PC-9 (cell line): ENCODE measurements around the gene ATRNL1. TPM values are rescaled to one million over a fixed set of nuclear protein-coding genes. Genes with fewer than 3 reads are reported as not detected.

ENCODE experiments used
- BruUV-seq: library from RNA; stranded (reverse); fragments of 400-500 nt; replicated peaks from 2 replicates; lab custom pipeline; 2021; lab: Mats Ljungman, UMichigan
- CTCF ChIA-PET: fragments of 300-600 bp; sonication (Branson Sonifier 250); formaldehyde crosslinking; loops from one replicate; lab custom pipeline; 2022; ENCODE audit warnings: antibody characterized with exemption; lab: Charles Lee
- POLR2A ChIA-PET: fragments of 300-600 bp; sonication (Branson Sonifier 250); formaldehyde crosslinking; loops from one replicate; lab custom pipeline; 2022; ENCODE audit warnings: antibody characterized with exemption; ENCODE audit not compliant: unreplicated experiment; lab: Charles Lee
- DNase-seq, 2 experiments: peaks; one replicate each; pipeline versions ENCODE4 v3.0.0 to v3.0.0-alpha.2; 2015 to 2022; ENCODE audit warnings: mixed read lengths in 1 of 2
- H2AFZ ChIP-seq: fragments of 200-600 bp; sonication (generic); 2 replicates; pipeline ENCODE4 v1.8.1; 2017; ENCODE audit warnings: antibody characterized with exemption
- H3F3A ChIP-seq: fragments of 200-600 bp; sonication (generic); 2 replicates; pipeline ENCODE4 v1.8.1; 2017; ENCODE audit warnings: antibody characterized with exemption, mild to moderate bottlenecking, low read depth; ENCODE audit not compliant: insufficient read depth
- H3K27ac ChIP-seq: fragments of 200-600 bp; sonication (generic); 2 replicates; pipeline ENCODE4 v1.6.1; 2016; ENCODE audit warnings: mixed run types
- H3K27me3 ChIP-seq: fragments of 200-600 bp; sonication (generic); 2 replicates; pipeline ENCODE4 v1.6.1; 2016; ENCODE audit warnings: low read depth, mixed run types; ENCODE audit not compliant: insufficient read depth
- H3K36me3 ChIP-seq: fragments of 200-600 bp; sonication (generic); 2 replicates; pipeline ENCODE4 v1.6.1; 2016; ENCODE audit warnings: low read depth, mixed run types
- H3K4me1 ChIP-seq: fragments of 200-600 bp; sonication (generic); replicated peaks from 2 replicates; pipeline ENCODE4 v1.6.1; 2016; ENCODE audit warnings: mixed run types; ENCODE audit not compliant: insufficient read depth
- H3K4me2 ChIP-seq: fragments of 200-600 bp; sonication (generic); 2 replicates; pipeline ENCODE4 v1.6.1; 2017; ENCODE audit warnings: mixed run types
- H3K4me3 ChIP-seq: fragments of 200-600 bp; sonication (generic); 2 replicates; pipeline ENCODE4 v1.6.1; 2016; ENCODE audit warnings: mixed run types
- H3K79me2 ChIP-seq: fragments of 200-600 bp; sonication (generic); 2 replicates; pipeline ENCODE4 v1.6.1; 2017; ENCODE audit warnings: low read depth, mixed run types
- H3K9me2 ChIP-seq: fragments of 200-600 bp; sonication (generic); 2 replicates; pipeline ENCODE4 v1.8.1; 2017; ENCODE audit warnings: mild to moderate bottlenecking; ENCODE audit not compliant: insufficient read depth
- H3K9me3 ChIP-seq: fragments of 200-600 bp; sonication (generic); 2 replicates; pipeline ENCODE4 v1.8.1; 2016; ENCODE audit warnings: low read depth; ENCODE audit not compliant: insufficient read depth
- H4K20me1 ChIP-seq: fragments of 200-600 bp; sonication (generic); 2 replicates; pipeline ENCODE4 v1.8.1; 2017; ENCODE audit not compliant: insufficient read depth
- EZH2 ChIP-seq: fragments of 200-600 bp; sonication (generic); IDR thresholded peaks from 2 replicates; pipeline ENCODE4 v1.8.0; 2017; ENCODE audit warnings: antibody characterized with exemption, low read depth
- intact Hi-C: fragments of 100-400 bp; cut with micrococcal nuclease; formaldehyde crosslinking; loops from one replicate; pipeline ENCODE4 v1.10.0; 2022; ENCODE audit not compliant: unreplicated experiment
- total RNA-seq: library from RNA; stranded (reverse); gene quantifications from 2 replicates; pipeline ENCODE4 v1.2.3, GENCODE V29; 2021
- TF ChIP-seq, protein P1 (sequence below): fragments of 200-600 bp; sonication (generic); conservative IDR thresholded peaks from 2 replicates; pipeline ENCODE4 v1.6.1; 2017; ENCODE audit warnings: mixed run types, antibody characterized with exemption, mild to moderate bottlenecking, moderate library complexity

Gene ATRNL1
- total RNA-seq, 1 experiment from 2014 or later = not detected

DNA sequence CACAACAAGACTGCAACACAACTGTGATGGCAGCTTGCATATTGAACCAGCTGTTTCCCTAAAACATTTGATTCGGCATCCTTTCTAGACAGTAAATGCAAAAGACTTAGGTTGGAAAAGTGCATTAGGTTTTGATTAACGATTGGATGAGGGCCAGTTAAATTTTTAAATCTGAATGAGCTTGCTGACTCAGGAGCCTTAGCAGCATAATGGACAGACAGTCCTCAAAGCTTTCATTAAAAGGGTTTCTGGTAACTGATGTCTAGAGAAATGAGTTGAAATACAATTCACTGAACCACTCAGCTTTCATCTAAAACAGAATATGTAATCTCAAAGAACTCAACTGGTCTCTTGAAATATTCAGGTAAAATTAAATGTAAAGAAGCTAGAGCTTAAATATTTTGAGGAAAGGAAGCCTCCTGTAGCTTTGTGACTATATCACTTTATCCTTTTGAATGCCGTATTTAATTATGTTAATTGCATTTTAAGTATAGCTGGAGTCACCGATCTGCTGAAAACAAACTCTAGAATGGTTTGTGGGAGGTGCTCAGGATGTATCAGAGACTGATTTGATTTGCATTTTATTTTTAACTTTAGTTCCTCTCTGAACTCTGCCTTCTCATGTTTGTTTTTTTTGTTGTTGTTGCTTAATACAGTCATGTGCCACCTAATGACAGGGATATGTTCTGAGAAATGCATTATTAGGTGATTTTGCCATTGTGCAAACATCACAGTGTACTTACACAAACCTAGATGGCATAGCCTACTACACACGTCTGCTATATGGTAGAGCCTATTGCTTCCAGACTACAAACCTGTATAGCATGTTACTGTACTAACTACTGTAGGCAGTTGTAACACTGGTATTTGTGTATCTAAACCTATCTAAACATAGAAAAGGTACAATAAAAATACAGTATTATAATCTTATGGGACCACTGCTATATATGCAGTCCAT lies 29.2 kb upstream of the ATRNL1 start:
- TF ChIP-seq, protein P1, sequence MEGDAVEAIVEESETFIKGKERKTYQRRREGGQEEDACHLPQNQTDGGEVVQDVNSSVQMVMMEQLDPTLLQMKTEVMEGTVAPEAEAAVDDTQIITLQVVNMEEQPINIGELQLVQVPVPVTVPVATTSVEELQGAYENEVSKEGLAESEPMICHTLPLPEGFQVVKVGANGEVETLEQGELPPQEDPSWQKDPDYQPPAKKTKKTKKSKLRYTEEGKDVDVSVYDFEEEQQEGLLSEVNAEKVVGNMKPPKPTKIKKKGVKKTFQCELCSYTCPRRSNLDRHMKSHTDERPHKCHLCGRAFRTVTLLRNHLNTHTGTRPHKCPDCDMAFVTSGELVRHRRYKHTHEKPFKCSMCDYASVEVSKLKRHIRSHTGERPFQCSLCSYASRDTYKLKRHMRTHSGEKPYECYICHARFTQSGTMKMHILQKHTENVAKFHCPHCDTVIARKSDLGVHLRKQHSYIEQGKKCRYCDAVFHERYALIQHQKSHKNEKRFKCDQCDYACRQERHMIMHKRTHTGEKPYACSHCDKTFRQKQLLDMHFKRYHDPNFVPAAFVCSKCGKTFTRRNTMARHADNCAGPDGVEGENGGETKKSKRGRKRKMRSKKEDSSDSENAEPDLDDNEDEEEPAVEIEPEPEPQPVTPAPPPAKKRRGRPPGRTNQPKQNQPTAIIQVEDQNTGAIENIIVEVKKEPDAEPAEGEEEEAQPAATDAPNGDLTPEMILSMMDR = no peak
- TF ChIP-seq EZH2 = no peak
- 0 out of 2 replicates have a peak, but pooled peaks cover 6% of the 10 kb centered on the region for H3K9me3 ChIP-seq
- H3K4me1 ChIP-seq = no peaks in the 10 kb centered on the region
- H3F3A ChIP-seq = no peaks in the 10 kb centered on the region
- H4K20me1 ChIP-seq = no peaks in the 10 kb centered on the region
- BruUV-seq = no TSS peak
- H3K9me2 ChIP-seq = no peaks in the 10 kb centered on the region
- no peak overlapping the region for H3K4me2 ChIP-seq
- no peak for DNase-seq
- H3K27ac ChIP-seq = no peak overlapping the region
- no peak overlapping the region for H2AFZ ChIP-seq
- no peak overlapping the region for H3K4me3 ChIP-seq
- POLR2A ChIA-PET = no interaction called here
- H3K36me3 ChIP-seq = no peaks in the 10 kb centered on the region
- H3K27me3 ChIP-seq = peaks cover 44% of the 10 kb centered on the region
- CTCF ChIA-PET = no interaction called here
- intact Hi-C loops = no loop called here
- H3K79me2 ChIP-seq = no peaks in the 10 kb centered on the region

DNA sequence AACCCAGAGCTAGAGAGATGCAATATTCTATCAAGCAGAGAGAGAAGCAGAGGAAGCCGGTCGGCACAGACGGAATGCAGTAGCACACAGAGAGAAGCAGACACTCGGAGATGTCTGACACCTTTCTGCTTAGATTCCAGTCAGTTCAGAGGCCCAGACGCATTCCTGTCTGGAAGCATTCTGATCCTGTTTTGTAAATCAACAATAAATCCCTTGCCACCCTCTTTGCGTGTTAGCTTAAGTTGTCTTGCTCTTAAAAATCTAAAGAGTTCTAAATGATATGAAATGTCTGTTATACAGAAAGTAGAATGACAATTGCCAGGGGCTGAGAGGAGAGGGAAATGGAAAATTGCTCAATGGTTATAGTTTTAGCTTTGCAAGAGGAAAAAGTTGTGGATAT lies 27.4 kb upstream of the ATRNL1 start:
- no peak overlapping the region for H3K4me2 ChIP-seq
- no peaks in the 10 kb centered on the region for H4K20me1 ChIP-seq
- H3K4me1 ChIP-seq = no peaks in the 10 kb centered on the region
- ChIA-PET CTCF (no interaction called here), POLR2A (no interaction called here)
- 0 out of 2 replicates have a peak, but pooled peaks cover 6% of the 10 kb centered on the region for H3K9me3 ChIP-seq
- intact Hi-C loops = no loop called here
- no peaks in the 10 kb centered on the region for H3K9me2 ChIP-seq
- no peaks in the 10 kb centered on the region for H3K79me2 ChIP-seq
- no peaks in the 10 kb centered on the region for H3F3A ChIP-seq
- DNase-seq = no peak
- BruUV-seq = no TSS peak
- H2AFZ ChIP-seq = no peak overlapping the region
- TF ChIP-seq, protein P1 = no peak
- no peak for TF ChIP-seq EZH2
- peaks cover 38% of the 10 kb centered on the region for H3K27me3 ChIP-seq
- no peak overlapping the region for H3K4me3 ChIP-seq
- no peak overlapping the region for H3K27ac ChIP-seq
- no peaks in the 10 kb centered on the region for H3K36me3 ChIP-seq

DNA sequence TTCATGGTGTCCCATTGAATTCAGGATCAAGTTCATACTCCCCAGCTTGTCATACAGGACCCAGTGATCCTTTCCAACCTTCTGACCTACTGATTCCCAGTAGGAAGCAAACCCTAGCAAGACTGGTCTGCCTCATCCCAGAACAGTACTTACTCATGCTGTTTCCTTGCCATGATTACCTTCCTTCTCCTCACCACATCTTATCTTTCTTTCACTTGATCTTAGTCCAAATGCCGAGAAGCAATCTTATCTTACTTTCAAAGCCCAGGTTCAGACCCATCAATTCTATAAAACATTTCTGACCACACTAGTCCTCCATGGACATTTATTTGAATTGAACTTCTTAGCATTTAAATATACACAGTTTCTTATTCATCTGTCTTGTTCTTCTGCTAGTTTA lies 26.6 kb upstream of the ATRNL1 start:
- TF ChIP-seq EZH2 = no peak
- TF ChIP-seq, protein P1 = no peak
- Histone ChIP-seq H3K9me3 (0 out of 2 replicates have a peak, but pooled peaks cover 6% of the 10 kb centered on the region), H3F3A (no peaks in the 10 kb centered on the region), H3K27me3 (peaks cover 36% of the 10 kb centered on the region), H4K20me1 (no peaks in the 10 kb centered on the region), H3K27ac (no peak overlapping the region), H3K36me3 (no peaks in the 10 kb centered on the region), H3K4me2 (no peak overlapping the region), H3K4me1 (no peaks in the 10 kb centered on the region), H3K79me2 (no peaks in the 10 kb centered on the region), H3K4me3 (no peak overlapping the region), H2AFZ (no peak overlapping the region), H3K9me2 (no peaks in the 10 kb centered on the region)
- POLR2A ChIA-PET = no interaction called here
- CTCF ChIA-PET = no interaction called here
- no peak for DNase-seq
- intact Hi-C loops = no loop called here
- BruUV-seq = no TSS peak
